ENCODE measurements around the gene RSF1.

DNA sequence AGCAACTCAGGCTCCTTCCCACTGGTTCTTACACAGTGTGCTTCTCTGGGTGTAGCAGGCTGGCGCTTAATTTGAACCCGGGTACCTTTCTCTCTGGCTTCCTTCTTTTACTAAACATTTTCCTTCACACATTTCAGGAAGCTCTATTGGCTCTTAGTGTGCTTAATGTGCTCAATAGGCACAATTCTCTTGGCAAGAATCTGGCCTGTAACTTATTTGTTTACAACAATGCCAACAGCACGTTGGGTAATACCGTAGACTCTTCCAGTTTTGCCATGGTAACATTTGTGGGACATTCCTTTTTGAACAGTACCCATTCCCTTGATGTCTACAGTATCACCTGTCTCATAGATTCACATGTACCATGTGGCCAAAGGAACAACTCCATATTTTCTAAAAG is 48.2 kb upstream of the RSF1 start:
- TF ChIP-seq POLR2AphosphoS5 (IDR thresholded peaks at IDR 0.05; ENCODE audit: low read depth, low read length) (no peak), POLR2A (IDR thresholded peaks at IDR 0.05; ENCODE audit: low read depth, low read length) (no peak)

Measured in GM12891 (cell line).